SK-N-MC (cell line): Measurements from ENCODE around the gene RPS26.

ENCODE experiments used
- EZH2 ChIP-seq: fragments of 200-600 bp; sonication (generic); IDR thresholded peaks from one replicate; pipeline ENCODE4 v1.6.1; 2017; ENCODE audit warnings: antibody characterized with exemption
- POLR2AphosphoS5 ChIP-seq: IDR thresholded peaks from 2 replicates; pipeline ENCODE4 v1.6.1; 2012; ENCODE audit warnings: mild to moderate bottlenecking, low read depth, low read length, borderline replicate concordance

GRCh38 chr12:56078931-56079722 lies 37.4 kb downstream of the RPS26 start:
- TF ChIP-seq POLR2AphosphoS5 (no peak), EZH2 (no peak)
